ENCODE results near the gene ZFAND6. TPM values are rescaled to one million over a fixed set of nuclear protein-coding genes. Genes with fewer than 3 reads are reported as not detected.

The ZFAND6 gene
- total and polyA plus RNA-seq, 4 donors: 47.6 to 102 (median 82.4) TPM

DNA sequence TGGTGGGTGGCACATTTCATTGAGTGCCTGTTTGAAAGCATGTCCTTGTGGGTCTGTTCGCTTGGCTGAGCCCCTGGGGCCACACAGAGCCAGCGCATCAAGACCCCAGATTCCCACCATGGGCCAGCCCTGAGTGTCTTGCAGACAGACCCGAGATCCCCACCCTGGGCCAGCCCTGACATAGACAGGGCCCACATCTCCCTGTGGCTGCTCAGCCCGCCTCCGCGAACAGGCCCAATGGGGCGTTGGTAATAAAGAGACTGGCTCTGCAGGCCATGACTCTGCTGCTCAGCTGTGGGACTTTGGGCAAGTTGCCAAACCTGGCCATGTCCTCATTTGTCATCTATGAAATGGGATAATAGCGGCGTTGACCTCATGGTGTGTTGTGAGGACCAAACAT lies 116.0 kb downstream of the ZFAND6 start:
- 96% methylated on average over 9 of the region's 9 CpGs for WGBS
- TF ChIP-seq YY1 (IDR thresholded peaks at IDR 0.05) (no peak), RXRA (IDR thresholded peaks at IDR 0.05) (no peak), FOXA1 (IDR thresholded peaks at IDR 0.05) (no peak), JUND (IDR thresholded peaks at IDR 0.05) (no peak), FOXA2 (IDR thresholded peaks at IDR 0.05) (no peak), HNF4A (conservative IDR thresholded peaks at IDR 0.05) (no peak), SP1 (IDR thresholded peaks at IDR 0.05) (no peak), RAD21 (IDR thresholded peaks at IDR 0.05) (no peak), GABPA (IDR thresholded peaks at IDR 0.05 in 1 of 2, conservative IDR thresholded peaks at IDR 0.05 in 1 of 2) (no peak), NR2F2 (IDR thresholded peaks at IDR 0.05) (no peak), TAF1 (conservative IDR thresholded peaks at IDR 0.05) (no peak), HNF4G (IDR thresholded peaks at IDR 0.05) (no peak)
- TF ChIP-seq, protein P1, sequence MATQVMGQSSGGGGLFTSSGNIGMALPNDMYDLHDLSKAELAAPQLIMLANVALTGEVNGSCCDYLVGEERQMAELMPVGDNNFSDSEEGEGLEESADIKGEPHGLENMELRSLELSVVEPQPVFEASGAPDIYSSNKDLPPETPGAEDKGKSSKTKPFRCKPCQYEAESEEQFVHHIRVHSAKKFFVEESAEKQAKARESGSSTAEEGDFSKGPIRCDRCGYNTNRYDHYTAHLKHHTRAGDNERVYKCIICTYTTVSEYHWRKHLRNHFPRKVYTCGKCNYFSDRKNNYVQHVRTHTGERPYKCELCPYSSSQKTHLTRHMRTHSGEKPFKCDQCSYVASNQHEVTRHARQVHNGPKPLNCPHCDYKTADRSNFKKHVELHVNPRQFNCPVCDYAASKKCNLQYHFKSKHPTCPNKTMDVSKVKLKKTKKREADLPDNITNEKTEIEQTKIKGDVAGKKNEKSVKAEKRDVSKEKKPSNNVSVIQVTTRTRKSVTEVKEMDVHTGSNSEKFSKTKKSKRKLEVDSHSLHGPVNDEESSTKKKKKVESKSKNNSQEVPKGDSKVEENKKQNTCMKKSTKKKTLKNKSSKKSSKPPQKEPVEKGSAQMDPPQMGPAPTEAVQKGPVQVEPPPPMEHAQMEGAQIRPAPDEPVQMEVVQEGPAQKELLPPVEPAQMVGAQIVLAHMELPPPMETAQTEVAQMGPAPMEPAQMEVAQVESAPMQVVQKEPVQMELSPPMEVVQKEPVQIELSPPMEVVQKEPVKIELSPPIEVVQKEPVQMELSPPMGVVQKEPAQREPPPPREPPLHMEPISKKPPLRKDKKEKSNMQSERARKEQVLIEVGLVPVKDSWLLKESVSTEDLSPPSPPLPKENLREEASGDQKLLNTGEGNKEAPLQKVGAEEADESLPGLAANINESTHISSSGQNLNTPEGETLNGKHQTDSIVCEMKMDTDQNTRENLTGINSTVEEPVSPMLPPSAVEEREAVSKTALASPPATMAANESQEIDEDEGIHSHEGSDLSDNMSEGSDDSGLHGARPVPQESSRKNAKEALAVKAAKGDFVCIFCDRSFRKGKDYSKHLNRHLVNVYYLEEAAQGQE (IDR thresholded peaks at IDR 0.05): no peak
- TF ChIP-seq, protein P2, sequence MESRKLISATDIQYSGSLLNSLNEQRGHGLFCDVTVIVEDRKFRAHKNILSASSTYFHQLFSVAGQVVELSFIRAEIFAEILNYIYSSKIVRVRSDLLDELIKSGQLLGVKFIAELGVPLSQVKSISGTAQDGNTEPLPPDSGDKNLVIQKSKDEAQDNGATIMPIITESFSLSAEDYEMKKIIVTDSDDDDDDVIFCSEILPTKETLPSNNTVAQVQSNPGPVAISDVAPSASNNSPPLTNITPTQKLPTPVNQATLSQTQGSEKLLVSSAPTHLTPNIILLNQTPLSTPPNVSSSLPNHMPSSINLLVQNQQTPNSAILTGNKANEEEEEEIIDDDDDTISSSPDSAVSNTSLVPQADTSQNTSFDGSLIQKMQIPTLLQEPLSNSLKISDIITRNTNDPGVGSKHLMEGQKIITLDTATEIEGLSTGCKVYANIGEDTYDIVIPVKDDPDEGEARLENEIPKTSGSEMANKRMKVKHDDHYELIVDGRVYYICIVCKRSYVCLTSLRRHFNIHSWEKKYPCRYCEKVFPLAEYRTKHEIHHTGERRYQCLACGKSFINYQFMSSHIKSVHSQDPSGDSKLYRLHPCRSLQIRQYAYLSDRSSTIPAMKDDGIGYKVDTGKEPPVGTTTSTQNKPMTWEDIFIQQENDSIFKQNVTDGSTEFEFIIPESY (IDR thresholded peaks at IDR 0.05): no peak
- TF ChIP-seq, protein P3, sequence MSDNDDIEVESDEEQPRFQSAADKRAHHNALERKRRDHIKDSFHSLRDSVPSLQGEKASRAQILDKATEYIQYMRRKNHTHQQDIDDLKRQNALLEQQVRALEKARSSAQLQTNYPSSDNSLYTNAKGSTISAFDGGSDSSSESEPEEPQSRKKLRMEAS (IDR thresholded peaks at IDR 0.05): no peak
- Histone ChIP-seq H3K4me3 (ENCODE audit: low read depth in 1 of 3, low read length in 3 of 3) (no peak overlapping the region), H3K27ac (ENCODE audit: low read depth in 1 of 2, low read length in 2 of 2) (peak overlapping the region; percentile 84 to 90), H3K9me3 (ENCODE audit: control insufficient read depth in 4 of 4, low read length in 3 of 4) (no peaks in the 10 kb centered on the region), H3K4me1 (ENCODE audit: control insufficient read depth in 4 of 4, insufficient read depth in 4 of 4, low read length in 3 of 4) (peaks cover 28 to 63% (median 56%) of the 10 kb centered on the region in 4 donors), H3K36me3 (ENCODE audit: control insufficient read depth in 4 of 4, insufficient read depth in 3 of 4, low read depth in 1 of 4, low read length in 3 of 4) (peaks cover 12 to 27% (median 23%) of the 10 kb centered on the region in 4 donors), H3K9ac (ENCODE audit: low read depth in 1 of 2, low read length in 2 of 2) (no peak overlapping the region), H3K27me3 (ENCODE audit: control insufficient read depth in 4 of 4, insufficient read depth in 4 of 4, low read length in 3 of 4) (no peaks in the 10 kb centered on the region)
- DNase-seq (ENCODE audit: low spot score): no peak

DNA sequence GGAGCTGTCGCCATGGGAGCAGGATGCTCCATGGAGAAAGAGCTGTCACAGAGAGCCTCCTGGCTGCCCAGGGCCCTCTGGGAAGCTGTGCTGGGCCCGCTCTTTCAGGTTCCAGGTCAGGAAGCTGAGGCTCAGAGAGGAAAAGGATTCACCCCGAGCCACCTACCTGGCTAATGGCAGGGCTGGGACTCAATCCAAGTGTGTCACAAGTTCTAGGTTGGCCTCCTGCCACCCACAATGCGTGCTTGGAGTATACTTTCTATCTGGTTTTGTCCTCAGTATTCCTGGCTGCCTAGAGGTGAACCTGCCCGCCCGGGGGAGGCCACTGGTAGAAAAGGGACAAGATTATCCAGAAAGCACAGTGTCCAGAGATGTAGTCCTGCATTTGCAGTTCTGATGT lies 117.0 kb downstream of the ZFAND6 start:
- H3K9me3 ChIP-seq (ENCODE audit: control insufficient read depth in 4 of 4, low read length in 3 of 4): no peaks in the 10 kb centered on the region
- no peak overlapping the region for H3K9ac ChIP-seq (ENCODE audit: low read depth in 1 of 2, low read length in 2 of 2)
- no peak for DNase-seq (ENCODE audit: low spot score)
- H3K27me3 ChIP-seq (ENCODE audit: control insufficient read depth in 4 of 4, insufficient read depth in 4 of 4, low read length in 3 of 4): no peaks in the 10 kb centered on the region
- peaks cover 12 to 35% (median 33%) of the 10 kb centered on the region in 4 donors for H3K36me3 ChIP-seq (ENCODE audit: control insufficient read depth in 4 of 4, insufficient read depth in 3 of 4, low read depth in 1 of 4, low read length in 3 of 4)
- 37% methylated on average over 6 of the region's 6 CpGs for WGBS
- H3K4me3 ChIP-seq (ENCODE audit: low read depth in 1 of 3, low read length in 3 of 3): no peak overlapping the region
- H3K4me1 ChIP-seq (ENCODE audit: control insufficient read depth in 4 of 4, insufficient read depth in 4 of 4, low read length in 3 of 4): peaks cover 27 to 58% (median 51%) of the 10 kb centered on the region in 4 donors
- peak overlapping the region; percentile 84 to 90 for H3K27ac ChIP-seq (ENCODE audit: low read depth in 1 of 2, low read length in 2 of 2)
- TF ChIP-seq HNF4G (IDR thresholded peaks at IDR 0.05): no peak
- peak in 1 of 2 donors; percentile 48 for TF ChIP-seq JUND (IDR thresholded peaks at IDR 0.05)
- TF ChIP-seq, protein P4, sequence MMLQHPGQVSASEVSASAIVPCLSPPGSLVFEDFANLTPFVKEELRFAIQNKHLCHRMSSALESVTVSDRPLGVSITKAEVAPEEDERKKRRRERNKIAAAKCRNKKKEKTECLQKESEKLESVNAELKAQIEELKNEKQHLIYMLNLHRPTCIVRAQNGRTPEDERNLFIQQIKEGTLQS (IDR thresholded peaks at IDR 0.05): no peak
- TF ChIP-seq, protein P5, sequence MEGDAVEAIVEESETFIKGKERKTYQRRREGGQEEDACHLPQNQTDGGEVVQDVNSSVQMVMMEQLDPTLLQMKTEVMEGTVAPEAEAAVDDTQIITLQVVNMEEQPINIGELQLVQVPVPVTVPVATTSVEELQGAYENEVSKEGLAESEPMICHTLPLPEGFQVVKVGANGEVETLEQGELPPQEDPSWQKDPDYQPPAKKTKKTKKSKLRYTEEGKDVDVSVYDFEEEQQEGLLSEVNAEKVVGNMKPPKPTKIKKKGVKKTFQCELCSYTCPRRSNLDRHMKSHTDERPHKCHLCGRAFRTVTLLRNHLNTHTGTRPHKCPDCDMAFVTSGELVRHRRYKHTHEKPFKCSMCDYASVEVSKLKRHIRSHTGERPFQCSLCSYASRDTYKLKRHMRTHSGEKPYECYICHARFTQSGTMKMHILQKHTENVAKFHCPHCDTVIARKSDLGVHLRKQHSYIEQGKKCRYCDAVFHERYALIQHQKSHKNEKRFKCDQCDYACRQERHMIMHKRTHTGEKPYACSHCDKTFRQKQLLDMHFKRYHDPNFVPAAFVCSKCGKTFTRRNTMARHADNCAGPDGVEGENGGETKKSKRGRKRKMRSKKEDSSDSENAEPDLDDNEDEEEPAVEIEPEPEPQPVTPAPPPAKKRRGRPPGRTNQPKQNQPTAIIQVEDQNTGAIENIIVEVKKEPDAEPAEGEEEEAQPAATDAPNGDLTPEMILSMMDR (IDR thresholded peaks at IDR 0.05; ENCODE audit: low read depth, low read length, missing input control): no peak
- TF ChIP-seq FOXA1 (IDR thresholded peaks at IDR 0.05): no peak
- peak; percentile 51 for TF ChIP-seq SP1 (IDR thresholded peaks at IDR 0.05)
- TF ChIP-seq RXRA (IDR thresholded peaks at IDR 0.05): peak; percentile 82 to 89
- TF ChIP-seq EGR1 (IDR thresholded peaks at IDR 0.05; ENCODE audit: low read depth in 2 of 2): no peak
- TF ChIP-seq YY1 (IDR thresholded peaks at IDR 0.05): peak; percentile 61
- TF ChIP-seq, protein P1 (IDR thresholded peaks at IDR 0.05): peak; percentile 35
- TF ChIP-seq, protein P2 (IDR thresholded peaks at IDR 0.05): no peak
- TF ChIP-seq RAD21 (IDR thresholded peaks at IDR 0.05): peak; percentile 64 to 69
- no peak for TF ChIP-seq GABPA (IDR thresholded peaks at IDR 0.05 in 1 of 2, conservative IDR thresholded peaks at IDR 0.05 in 1 of 2)
- TF ChIP-seq NR2F2 (IDR thresholded peaks at IDR 0.05): no peak

Measured in liver (tissue), 9 donors.